NCI-H510A treated with DMSO at 0.1 percent for 48 hours (cell line): ENCODE data around the gene SNED1.

Experiments used
- DNase-seq: peaks from one replicate; lab custom pipeline; 2025; lab: John Stamatoyannopoulos, UW

Gene SNED1

DNA sequence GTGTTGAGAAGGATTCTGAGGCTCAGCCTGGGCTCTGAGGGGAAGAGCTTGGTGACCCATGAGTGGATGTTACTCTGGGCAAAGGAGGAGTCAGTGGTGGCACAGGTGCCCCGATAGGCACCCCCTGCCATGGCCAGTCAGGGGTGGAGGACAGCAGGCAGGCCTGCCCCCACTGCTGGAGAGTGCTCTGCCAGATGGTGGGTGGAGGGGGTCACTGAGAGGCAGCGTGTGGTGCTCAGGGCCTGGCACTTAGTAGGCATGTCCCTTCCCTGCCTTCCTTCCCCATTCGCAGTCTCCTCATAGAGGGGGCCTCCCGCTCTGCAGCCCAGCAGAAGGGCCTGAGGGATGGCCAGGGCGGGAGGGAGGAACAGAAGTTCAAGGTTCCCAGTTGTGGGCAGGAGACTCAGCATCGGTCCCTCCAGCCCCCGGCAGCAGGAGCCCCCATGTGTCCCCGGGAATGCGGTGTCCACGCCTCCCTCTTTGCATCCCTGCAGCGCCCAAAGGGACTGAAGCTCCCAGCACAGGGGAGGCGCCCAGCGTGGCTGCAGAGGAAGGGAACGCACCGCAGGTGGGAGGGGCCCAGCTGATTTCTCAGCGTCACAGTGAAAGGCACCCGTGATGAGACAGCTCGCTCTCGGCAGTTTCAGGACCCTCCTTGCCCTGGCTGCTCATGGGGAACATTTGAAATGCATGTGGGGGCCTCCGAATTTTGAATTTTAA is 5.7 kb upstream of the SNED1 start:
- DNase-seq: no peak

DNA sequence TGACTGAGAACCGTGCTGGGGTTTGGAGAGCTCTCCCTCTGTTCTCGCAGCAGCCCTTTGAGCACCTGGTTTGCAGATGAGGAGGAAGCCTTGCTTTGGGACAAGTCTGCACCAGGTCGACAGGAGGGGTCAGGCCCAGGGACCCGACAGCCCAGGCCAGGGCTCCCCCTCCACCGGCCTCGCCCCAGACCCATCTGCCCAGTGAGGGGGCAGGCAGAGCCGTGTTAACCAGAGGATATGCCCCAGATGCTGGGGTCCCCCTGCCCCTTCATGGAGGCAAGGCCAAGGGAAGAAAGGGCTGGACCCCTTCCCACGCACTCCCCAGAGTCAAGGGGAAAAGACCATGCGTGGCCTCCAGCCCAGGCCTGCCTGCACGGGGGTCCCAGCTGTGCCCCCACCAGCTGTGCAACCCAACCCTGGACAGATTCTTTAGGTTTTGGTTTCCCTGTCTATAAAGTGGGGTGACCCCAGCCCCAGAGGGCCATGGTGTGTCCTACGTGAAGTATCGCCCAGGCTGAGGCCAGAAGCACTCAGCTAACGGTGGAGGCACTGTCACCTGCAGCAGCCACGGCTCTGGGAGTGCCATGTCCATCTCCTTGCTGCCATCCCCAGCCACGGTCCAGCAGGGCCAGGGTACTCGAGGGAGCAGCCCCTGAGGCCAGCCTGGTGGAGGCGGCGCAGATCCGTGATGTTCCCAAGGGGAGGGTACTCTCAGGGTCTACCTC is 4.8 kb upstream of the SNED1 start:
- DNase-seq: no peak

DNA sequence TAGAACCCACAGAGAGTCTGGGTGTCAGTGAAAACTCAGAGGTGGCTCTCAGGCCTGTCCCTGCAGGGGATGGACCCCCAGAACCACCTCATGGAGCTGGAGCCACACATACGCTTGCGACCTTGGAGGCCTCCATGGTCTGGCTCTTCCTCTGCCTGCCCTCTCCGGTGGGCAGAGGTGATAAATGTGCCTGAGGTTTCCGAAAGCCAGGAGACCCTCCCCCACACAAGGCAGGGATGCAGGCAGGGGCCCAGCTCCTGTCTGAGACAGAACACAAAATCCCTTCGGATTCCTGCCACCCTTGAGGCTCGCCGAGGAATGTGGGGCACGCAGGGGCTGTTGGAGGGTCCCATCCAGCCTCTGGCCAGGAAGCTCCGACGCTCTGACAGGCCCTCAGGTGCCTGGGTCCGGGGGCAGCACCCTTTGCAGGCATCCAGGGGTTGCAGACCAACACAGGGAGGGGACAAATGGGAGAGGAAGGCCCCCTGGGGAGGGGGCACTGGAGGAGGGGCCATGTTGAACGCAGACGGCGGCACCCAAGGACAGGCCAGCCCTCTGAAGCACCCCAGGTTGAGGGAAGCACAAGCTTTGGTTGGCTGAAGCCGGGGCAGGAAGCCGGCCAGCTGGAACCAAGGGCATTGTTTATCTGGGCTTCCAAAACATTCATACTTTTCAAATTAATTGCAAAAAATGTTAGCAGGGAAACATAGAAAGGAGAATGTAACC is 4.1 kb upstream of the SNED1 start:
- DNase-seq: no peak

DNA sequence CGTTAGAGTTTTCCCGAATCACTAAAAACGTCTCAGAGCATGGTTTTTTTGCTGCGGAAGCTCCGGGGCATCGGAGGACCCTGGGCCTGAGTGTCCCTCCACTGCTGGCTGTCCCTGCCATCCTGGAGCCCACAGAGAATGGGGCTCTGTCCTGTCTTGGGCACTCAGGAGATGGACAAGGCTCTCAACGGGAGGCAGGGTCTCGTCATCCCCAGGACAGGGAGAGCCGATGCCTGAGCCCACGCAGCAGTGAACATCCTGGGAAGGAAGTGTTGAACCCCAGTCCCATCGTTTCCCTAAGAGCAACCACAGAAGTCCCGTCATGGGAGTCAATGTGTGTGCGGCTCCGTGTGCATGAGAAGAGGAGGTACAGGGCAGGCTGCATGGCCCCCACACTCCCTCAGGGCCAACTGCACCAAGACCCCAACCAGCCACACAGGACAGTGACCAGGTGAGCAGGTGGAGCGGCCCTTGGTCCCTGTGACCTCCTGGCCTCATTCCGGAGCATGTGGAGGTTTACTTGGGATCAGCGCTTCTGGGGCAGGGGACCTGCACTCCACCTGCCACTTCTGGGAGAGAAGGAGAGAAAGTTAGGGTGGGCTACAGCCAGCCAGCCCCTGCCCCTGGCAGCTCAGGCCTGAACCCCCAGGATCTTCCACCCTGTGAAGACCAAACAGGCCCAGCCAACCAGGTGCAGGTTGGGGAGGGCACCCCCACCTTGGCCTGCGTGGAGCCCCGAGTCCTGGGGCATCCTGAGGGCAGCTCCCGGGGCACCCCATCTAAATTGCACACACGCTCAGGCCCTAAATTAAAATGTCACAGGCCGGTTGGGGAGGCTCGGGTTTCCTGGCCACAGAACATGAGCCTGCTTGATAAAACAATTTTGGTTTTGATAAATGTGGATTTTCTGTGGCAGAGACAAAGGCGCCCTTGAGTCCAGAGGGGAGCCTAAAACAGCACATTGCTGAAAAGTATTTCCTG is 3.1 kb upstream of the SNED1 start:
- DNase-seq: no peak

DNA sequence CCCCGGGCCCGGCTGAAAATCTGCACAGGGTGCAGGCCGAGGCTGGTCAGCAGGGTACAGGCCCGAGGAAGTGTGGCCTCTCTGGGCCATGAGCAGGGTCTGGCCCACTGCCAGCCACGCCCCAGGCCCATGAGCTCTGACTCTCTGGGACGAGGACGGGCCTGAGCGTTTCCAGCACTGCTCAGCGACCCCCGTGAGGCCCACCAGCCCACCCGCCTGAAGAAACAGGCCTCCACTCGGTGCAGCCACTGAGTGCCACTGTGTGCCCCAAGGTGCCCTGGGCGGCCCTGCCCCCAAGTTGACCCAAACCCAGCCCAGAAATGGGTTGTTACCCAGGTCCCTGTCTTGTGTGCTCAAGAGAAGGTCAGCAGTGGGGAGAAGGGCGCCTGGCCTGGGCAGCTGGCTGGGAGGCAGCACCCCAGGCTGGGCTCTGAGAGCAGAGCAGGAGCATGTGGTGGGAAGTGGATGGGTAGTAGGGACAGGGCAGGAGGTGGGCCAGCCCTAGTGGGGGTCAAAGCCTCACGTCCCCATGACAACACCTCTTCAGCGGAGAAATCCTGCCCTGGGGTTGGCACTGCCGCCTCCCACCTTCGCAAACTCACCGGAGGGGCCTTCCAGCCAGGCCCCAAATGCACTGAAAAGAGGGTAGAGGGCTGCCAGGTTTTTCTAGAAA is 2.1 kb upstream of the SNED1 start:
- no peak for DNase-seq

DNA sequence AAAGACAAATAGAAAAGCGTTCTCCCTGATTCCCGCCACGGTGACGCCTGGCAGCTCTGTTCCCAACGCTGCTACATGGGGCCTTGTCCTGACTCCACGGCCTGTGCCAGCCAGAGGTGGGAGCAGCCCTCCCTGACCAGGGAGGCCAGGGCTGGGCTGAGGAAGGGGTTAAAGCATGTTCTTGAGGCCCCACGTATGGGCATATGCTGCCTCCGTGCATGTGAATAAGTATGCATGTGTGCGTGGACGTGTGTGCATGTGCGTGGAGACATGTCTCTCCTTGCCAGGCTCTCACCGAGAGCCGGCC is 1.6 kb upstream of the SNED1 start:
- DNase-seq: no peak

DNA sequence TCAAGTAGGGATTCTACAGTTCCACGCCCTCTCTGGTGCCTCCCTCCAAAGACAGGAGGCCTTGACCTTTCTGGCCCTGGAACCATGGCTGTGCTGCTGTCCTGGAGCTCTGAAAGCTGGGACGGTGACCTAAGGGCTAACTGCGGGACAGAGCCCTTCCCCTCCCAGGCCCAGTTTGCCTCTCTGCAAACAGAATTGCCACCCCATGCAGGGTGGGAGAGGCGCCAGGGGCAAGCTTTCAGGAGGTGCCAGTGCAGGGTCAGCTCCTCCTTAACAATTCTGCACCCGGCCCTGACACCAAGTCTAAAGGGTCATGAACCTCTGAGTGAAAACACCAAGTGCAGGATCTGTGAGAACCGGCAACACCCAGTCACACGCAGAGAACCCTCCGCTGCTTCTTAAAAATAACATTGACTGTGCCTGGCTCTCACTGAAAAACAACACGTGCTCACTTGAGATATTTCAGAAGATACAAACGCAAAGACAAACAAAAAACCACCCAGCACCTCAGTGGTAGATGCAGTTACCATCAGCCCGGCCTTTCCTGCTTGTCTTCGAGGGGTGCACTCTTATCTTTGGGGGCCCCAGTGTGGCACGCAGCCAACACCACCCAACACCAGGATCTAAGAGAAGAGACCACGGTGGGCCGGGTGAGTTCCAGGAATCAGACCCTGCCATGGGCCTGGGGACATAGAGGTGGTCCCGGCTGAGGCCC is 1.1 kb upstream of the SNED1 start:
- DNase-seq: no peak

DNA sequence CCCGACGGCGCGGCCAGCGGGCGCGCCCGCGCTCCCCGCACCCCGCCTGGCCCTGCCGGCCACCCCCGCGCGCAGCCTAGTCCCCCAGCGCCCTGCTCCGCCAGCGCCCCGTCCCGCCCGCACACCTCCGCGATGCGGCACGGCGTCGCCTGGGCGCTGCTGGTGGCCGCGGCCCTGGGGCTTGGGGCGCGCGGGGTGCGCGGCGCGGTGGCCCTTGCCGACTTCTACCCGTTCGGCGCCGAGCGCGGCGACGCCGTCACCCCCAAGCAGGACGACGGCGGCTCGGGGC is 232 bp downstream of the SNED1 start:
- no peak for DNase-seq

DNA sequence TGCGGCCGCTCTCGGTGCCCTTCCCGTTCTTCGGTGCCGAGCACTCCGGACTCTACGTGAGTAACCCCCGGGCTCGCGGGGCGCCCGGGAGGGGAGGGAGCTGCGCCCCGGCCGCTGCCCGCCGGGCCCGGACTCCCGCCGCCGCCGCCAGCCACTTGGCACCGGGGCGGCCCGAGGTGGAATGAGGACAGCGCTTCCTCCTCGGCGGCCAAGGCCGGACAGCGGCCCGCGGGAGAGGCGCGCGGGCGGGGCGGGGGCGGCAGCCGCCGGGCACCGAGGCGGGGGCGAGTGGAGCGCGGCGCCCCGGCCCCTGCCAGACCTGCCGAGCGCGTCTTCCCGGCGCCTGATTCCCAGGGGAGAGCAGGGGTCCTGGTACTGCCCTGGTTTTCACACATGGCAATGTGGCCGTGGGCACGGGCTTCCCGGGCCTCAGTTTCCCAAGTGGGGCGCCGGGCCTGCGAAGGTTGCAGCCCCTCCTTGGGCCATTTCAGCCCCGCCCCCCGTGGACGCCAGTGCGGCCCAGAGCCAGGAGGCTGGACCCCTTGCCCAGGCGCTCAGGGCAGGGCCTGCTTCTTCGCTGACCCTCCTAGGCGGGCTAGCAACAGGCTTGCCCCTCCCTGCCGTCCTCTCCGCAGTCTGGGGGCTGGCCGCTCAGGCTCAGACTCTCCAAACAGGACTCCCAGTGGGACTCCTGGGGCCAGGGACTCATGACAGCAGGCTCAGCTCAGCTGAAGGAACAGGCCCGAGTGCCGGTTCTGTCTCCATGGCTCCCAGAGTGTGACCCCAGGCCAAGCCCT is 775 bp downstream of the SNED1 start:
- no peak for DNase-seq

DNA sequence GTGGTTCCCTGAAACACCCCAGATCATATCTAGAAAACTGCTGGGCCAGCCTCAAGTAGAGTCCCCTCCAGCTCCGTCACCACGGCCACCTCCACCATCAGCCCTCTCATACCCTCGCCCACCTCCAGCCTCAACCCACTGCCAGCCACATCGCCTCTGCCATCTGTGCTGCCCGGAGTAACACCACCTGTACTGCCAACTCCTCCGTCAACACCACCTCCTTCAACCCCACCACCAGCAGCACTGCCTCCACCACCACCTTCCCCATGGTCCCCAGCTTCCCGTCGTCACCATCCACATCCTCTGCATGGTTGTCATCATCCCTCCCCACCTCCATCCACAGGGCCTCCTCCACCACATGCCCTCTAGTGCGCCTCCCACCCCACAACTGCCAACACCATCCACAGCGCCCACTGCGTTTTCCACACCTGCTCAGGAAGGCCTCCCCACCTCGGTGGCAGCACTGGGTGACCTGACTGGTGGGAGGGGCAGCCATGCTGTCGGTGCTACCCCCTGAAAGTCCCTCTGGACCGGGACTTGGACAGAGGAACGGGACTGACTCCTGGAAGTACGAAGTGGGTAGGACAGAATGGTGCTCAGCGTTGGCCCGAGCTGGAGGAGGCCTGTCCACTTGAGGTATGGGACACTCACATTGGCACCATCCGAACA is 1.6 kb downstream of the SNED1 start:
- DNase-seq: no peak

DNA sequence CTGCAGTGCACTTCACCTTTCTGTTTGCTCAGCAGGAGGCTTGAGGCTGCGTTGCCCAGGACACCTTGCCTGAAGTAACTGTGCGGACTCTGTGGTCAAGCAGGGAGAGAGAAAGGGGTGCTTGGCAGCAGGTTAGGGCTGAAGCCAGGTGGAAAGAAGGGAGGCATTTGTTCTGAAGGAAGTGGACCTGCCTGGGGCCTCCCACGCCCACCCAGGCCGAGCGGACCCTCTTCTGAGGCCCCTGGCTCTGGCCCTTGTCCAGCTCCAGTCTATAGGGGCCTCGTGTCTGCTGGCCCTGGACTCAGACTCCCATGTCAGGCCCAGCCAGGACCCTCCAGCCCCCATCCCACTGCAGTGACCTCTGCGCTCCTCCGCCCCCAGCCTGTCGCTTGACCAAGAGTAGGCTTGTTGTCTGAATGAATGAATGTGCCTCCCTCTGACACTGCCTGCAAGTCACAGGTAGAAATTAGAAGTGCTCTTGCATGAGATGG is 2.5 kb downstream of the SNED1 start:
- DNase-seq: peak; percentile 43

DNA sequence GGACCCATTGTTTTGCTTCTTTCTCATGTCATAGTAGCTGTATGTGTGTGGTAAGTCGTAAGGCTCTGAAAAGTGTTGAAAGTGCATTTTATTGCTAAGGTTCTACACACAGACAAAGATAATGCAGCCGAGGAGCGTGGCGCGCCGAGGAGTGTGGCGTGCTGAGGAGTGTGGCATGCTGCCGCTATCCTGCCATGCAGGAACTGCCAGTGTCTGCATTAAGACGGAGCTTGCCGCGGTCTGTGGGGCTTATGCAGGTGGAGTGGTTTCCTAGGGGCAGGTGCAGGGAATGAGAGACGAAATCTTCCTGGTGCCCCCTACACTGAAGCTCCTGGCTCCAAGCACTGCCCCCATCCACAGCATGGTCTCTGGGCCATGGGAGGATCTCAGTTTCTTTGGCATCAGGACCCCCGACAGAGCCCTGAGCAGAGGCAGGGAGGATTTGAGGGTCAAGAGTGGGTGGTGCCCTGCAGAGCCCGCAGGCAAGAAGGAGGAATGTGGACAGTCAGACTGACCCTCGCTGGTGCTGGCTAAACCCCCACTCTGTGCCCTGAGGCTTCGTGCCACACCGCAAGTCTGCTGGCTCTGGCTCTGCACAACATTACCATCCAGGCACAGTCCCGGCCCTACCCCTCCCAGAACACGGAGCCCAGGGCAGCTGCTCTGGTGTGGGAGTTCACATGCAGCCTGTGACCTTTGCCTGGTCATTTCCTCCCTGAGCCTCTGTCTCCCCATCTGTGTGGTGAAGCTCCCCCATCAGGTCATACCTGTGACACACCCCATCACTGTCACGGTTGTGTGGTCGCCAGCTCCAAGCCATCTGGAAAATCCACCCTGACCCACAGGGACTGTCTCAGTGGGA is 3.2 kb downstream of the SNED1 start:
- no peak for DNase-seq

DNA sequence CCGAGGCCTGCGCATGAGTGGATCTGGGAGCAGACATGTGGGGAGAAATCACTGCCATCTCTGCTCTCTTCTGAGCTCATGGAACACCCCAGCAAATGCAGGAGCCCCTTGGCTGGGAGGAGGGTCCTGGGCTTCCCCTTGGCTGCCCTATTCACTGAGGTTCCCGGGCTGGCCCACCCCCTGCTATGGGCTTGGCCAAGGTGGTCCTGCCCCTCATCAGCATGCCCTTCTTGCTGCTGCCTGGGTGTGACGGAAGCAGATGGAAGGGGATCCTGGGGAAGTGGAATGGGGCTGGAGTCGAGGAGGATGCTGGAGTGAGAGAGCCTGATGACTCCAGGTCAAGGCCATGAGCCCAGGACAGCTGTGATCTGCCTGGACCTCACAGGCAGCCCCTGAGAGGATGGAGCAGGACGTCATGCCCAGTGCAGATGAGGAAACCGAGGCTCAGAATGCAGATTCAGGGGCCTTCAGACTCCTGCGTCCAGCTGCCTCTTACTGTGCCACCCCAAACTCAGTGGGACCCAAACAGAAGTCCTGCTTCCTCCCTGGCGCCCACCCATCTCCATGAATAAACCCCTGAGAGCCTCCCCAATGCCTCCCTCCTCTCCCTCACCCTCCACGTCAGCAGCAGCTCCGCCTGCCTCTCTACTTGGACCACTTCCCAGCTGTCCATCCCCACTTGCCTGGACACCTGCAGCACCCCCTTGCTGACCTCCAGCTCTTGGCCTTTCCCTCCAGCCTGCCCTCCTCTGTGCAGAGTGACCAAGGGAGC is 4.0 kb downstream of the SNED1 start:
- DNase-seq: no peak

DNA sequence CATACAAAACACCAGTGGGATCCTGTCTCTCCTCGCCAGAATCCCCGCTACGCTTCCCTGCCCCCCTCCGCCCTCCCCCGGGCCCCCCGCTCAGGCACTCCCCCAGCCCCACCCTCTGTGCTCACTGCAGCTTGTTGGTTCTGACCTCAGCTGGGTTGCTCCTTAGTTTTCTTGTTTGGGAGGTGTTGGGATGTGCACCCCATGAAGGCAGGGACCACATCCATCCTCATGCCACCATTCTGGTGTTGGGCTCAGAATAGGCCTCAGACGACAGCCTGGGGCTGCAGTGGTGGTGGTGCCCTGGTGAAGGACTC is 4.6 kb downstream of the SNED1 start:
- DNase-seq: no peak

DNA sequence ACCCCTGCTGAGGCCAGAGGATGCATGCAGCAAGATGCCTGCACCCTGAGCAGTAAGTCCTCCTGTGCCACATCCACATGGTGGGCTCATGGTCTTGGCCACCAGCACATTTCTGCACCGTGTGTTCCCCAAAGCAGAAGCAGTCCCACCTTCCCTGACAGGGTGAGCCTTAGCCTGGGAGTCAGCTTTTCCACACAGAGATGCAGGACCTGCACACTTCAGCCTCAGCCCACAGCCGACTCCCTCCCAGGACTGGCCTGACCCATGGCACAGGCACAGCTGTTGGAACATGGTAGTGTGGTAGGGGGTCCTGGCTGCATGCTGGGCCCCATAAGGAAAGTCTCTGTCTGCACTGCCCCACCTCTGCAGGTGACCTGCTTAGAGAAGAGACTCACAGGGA is 5.0 kb downstream of the SNED1 start:
- DNase-seq: no peak

DNA sequence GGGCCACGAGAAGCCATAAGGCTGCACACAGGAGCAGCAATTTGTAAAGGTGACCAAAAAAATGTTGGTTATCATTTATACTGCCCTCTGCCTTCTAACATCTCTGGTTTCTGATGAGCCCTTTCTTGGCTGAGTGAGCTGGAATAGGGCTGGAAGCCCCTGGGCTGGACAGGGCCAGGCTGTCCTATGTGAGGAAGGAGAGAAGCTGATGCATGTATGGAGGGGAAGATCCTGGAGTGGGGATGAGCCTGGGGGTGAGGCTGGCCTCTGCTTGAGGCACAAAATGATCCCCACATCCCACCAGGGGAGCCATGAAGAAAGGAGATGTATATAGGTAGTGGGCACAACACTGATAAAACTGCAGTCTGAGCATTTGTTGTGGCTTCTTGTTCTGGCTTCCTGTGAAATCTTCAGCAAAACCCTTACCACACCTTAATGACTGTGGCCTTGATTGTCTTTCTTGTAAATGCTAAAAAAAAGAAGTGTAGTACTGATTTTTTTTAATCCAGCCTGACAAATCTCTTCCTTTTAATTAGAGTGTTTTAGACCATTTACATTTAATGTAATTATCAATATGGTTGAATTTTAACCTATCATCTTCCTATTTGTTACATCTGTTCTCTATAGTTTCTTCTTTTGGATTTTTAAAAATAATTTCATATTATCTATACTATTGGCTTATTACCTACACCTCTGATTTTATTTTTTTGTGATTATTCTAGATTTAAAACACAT is 5.6 kb downstream of the SNED1 start:
- no peak for DNase-seq

DNA sequence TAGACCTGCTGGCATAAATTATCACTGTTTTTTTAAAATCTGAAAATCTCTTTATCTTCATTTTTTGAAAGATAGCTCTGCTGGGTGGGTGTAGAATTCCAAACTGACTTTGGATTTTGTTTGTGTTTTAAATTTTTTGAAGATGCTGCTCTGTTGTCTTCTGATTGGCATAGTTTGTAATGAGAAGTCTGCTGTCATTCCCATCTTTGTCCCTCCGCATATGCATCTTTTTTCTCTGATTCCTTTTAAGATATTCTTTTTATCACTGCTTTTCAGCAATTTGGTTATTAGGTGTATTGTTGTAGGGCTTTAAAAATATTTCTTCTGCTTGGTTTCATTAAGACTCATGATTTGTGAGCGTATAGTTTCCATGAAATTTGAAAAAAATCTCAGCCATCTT is 7.2 kb downstream of the SNED1 start:
- no peak for DNase-seq
